ENCODE data around the gene RIT2.

RIT2 gene

GRCh38 chr18:43080671-43081070 is 34.8 kb downstream of the RIT2 start:
- no peak for DNase-seq

DNA sequence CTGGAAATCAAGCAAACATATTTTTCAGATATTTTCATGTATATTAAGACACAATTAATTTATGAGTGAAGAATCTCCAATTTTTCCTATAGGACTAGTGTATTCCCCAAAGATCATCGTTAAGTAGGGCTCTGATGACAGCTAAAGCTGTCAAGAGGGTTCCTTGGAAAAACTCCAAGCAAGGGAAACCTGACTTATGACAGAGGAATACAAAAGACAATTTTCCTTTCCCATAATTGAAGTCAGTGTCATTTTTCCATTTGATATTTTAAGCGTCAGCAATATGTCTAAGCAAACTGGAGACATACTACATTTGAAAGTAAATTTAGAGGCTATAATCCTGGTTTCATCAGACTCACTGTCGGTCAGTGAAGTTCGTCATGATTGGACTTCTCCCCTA is 36.1 kb downstream of the RIT2 start:
- no peak for DNase-seq

- DNase-seq: no peak
Observed at GRCh38 chr18:43078478-43079092, 36.9 kb downstream of the RIT2 start.

GRCh38 chr18:43077510-43078308 is 37.8 kb downstream of the RIT2 start:
- no peak for DNase-seq

- DNase-seq: no peak
Observed at GRCh38 chr18:43073771-43074170, 41.7 kb downstream of the RIT2 start.

DNA sequence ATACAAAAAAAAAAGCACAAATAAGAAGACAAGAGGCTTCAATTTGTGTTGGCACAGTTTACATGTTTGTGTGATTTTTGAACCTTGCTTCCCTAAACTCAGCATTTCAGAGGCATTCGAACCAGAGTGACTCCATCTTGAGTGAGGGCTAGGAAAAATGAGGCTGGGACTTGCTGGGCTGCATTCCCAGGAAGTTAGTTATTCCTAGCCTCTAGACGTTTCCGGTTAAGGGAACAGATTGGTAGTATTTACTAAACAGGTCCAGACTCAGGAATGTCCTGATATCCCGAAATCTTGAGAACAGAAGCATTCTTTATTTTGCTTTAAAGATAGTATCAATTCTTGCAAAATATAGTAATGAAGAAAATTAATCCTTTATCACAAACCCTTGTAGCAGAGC is 46.7 kb downstream of the RIT2 start:
- no peak for DNase-seq

DNA sequence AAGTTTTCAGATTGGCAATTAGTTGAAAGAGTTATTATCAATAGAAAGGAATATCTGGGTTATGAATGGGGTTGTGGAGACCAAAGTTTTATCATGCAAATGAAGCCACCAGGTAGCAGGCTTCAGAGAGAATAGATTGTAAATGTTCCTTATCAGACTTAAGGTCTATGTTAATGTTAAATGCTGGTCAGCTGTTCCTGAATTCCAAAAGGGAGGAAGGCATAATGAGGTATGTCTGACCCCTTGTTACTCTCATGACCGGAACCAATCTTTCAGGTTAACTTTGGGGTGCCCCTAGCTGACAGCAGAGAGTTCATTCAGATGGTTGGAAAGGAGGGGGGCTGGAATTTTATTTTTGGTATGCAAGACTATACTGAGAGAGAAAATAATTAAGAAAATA is 47.9 kb downstream of the RIT2 start:
- no peak for DNase-seq

DNA sequence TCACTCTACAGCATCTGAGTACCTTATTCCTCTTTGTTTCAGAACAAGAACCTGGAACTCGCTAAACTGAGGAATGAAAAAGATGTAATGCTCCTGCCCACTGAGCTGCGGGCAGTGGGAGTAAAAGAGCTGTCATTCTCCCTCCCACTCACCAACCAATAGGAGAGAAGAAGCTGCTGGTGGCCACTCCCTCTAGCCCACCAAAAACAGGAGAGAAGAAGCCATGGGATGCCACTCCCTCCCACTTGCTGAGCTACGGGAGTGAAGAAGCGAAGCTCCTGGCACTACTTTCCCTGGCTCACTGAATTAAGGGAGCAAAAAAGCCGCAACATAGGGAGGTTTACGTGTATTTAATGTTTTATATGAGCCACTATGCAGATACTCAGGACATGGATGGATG is 53.7 kb downstream of the RIT2 start:
- DNase-seq: no peak

- no peak for DNase-seq
Observed at GRCh38 chr18:43061318-43061717, 54.2 kb downstream of the RIT2 start.

DNA sequence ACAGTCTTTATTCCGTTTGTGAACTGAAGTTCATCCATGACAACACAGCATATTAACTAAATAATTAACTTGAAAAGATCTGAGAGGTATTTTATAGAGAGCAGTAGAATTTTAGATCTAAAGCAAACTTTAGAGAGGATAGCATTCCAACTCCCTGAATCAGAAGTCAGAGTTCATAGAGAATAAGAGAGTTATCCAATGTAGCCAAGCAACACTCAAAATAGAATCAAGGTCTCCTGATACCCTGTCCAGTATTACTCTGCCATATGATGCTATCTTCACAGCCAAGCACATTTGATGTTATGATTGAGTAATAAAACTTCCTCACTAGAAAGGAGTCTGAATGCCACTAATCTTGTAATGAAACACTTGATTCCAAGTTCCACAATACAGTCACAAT is 55.5 kb downstream of the RIT2 start:
- DNase-seq: no peak

DNA sequence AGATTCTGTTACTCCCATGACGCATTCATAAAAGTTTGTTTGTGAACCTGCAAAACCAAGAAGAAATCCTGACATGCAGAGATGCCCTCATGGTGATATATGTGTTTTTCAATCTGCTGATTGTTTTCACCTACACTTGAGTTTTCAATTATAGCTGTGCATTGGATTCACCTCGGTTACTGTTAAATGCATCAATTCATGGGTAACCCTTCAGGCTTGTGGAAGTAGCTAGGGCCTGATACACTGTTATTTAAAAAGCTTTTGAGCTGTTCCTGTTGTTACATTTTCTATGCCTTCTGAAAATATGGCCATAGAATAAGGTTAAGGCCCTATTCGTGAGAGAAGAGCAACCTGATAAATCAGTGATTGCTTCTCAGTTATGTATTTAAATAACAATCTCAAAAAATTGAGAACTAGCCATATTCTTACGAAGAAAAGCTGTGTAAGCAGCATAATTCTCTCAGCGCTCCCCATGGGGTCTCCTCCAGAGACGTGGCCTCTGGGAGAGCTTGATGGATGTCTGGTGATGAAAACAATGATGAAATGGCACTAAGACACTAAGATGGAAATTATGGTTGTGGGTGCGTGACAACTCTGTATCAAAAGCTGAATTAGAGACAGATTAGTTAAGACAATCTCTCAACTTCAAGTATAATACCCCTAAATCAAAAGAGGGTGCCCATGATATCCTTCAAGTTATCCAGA is 60.5 kb downstream of the RIT2 start:
- DNase-seq: no peak

GRCh38 chr18:43049021-43049420 is 66.5 kb downstream of the RIT2 start:
- no peak for DNase-seq

DNA sequence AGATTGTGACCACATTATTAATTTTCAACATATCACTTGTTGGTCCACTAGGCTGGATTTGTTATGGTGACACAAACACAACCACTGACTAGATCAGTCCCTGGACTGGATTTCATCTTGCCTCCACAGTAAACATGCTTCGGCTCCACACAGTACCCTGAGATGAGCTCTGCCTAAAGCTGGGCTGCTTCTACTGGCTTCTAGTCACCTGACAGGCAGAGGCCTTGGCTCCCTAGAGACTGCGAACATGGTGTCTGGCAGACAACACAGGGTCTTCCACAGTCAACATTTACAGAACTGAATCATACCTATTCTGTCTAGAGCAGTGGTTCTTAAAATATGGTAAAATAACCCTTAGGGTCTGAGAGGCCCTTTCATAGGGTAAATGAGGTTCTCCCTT is 69.2 kb downstream of the RIT2 start:
- DNase-seq: no peak

GRCh38 chr18:43043626-43044025 is 71.9 kb downstream of the RIT2 start:
- no peak for DNase-seq

GRCh38 chr18:43040281-43040680 is 75.2 kb downstream of the RIT2 start:
- DNase-seq: no peak

DNA sequence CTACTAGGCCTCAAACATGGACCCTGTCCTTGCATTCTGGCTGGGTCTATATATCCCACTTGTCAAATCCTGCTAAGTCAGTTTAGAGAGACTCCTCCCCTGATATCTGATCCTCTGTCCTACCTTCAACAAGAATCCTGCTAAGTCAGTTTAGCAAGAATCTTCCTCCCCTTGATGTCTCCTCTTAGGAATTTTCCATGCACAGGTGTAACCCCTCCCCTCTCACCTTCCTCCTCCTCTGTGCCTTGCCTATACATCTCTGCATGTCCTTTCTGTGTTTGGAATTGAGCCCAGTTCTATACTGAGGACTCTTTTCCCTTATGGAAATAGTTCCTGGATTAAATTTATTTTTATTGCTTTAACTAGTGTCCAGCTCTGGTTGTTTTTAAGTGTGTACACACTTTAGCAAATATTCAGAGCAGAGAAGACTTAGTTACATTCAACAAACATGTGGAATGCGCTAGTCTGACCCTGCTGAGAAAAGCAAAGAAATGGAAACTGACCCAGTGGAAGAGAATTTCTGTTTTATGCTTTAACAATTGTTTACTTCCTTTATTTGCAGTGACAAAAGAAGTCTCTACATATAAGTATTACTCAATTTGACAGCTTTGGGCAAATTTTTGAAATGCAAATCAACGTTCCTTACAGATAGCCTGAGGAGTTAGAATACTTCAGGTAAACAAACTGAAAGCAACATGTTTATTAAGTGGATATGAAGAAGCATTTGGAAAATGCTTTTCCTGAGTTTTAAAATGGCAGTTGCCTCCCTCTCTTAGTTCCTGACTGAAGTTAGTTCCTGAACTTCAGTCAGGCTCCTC is 80.6 kb downstream of the RIT2 start:
- DNase-seq: no peak

- no peak for DNase-seq
Observed at GRCh38 chr18:43031169-43031568, 84.3 kb downstream of the RIT2 start.

DNA sequence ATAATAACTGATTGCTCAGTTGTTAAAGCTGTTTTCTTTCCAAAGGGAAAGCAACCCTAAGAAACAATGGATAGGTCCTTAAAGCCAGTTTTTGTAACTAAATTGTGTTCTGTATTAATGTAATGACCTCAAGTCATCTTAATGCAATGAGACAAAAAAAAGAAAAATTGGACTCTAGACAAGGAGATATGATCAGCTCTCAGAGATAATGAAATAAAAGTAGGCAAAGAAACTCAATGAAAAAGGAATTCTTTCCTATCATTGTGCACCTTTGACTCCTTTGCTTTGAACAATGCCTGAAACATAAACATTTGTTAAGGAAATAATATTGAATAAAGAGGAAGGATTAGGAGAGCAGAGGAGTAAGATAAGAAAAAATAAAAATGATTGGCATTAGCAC is 86.1 kb downstream of the RIT2 start:
- DNase-seq: no peak

- no peak for DNase-seq
Observed at GRCh38 chr18:43022874-43023273, 92.6 kb downstream of the RIT2 start.

DNA sequence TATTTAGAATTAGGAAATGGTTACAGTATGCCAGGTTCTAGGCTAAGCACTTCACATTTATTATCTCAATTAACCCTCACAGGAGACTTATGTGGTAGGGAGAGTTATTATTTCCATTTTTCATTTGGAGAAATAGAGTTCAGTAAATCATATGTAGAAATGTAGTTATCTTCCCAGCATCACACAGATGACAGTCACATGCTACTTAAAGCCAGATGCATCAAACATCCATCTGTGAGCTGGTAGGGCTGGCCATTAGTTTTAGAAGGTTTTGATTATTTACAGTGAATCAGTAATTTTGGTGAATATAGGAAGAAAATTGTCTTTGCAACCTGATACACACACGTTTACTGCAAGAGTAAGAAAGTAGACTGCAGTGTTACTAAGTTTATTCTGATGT is 97.9 kb downstream of the RIT2 start:
- no peak for DNase-seq

GRCh38 chr18:43013486-43013885 is 102.0 kb downstream of the RIT2 start:
- no peak for DNase-seq

DNA sequence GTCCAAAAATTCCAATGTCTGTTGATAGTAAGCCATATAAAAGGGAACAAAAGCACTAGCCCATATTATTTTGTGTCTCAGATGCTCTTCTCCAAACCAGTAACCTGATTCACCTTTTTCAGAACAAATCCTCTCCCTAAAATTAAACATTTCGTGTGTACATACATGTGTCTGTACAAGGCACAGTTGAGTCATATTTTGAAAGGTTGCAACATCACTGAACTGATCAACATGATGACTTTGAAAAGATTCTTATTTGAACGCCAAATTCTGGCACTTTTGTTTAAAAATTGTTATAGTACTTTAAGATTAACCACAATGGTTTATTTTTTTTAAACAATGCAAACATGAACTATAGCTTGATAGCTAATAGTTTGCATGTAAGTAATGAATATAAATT is 102.5 kb downstream of the RIT2 start:
- no peak for DNase-seq

DNA sequence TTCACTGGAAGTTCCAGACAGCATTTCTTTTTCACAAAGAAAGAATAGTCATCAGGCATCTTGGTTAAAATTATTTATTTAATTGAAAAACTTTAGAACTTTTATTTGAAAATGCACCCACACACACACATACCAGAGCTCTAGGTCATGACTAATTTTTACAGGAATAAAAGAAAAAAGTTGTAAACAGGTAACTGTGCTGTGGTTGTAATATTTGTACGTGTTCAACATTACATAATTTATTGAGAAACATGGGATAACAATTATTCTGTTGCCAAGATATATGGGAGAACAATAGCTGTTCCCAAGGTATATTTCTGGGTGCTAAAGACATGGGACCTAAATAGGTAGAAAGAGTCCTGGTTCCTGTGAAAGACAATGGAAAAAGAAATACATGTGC is 104.9 kb downstream of the RIT2 start:
- no peak for DNase-seq

Measured in stimulated activated CD4-positive, alpha-beta T cell treated with anti-CD3 and anti-CD28 coated beads, Interleukin-4, amount 100 ng/mL, for 24 hours (primary cell).